HCT116 (cell line): ENCODE results near the gene ARL15.

ENCODE experiments used
- CTCF ChIP-seq, 3 experiments: fragments of 200-600 bp in 1 of 3; sonication (generic) in 1 of 3; IDR thresholded peaks in 2 of 3; conservative IDR thresholded peaks in 1 of 3; 2 replicates each; pipeline ENCODE4 v1.5.1; 2012 to 2017; ENCODE audit warnings: low read depth in 2 of 3, low read length in 2 of 3, antibody characterized with exemption in 1 of 3, borderline replicate concordance in 1 of 3, control low read depth in 1 of 3, mild to moderate bottlenecking in 1 of 3, mixed read lengths in 1 of 3, mixed run types in 1 of 3, moderate library complexity in 1 of 3; ENCODE audit not compliant: insufficient read depth in 1 of 3
- EZH2 ChIP-seq: fragments of 200-600 bp; sonication (generic); IDR thresholded peaks from 2 replicates; pipeline ENCODE4 v1.6.1; 2017; ENCODE audit warnings: antibody characterized with exemption, mixed run types
- POLR2A ChIP-seq: IDR thresholded peaks from 2 replicates; pipeline ENCODE4 v1.7.0; 2011; ENCODE audit warnings: borderline replicate concordance; ENCODE audit not compliant: insufficient read depth, insufficient read length; ENCODE audit errors: extremely low read depth

DNA sequence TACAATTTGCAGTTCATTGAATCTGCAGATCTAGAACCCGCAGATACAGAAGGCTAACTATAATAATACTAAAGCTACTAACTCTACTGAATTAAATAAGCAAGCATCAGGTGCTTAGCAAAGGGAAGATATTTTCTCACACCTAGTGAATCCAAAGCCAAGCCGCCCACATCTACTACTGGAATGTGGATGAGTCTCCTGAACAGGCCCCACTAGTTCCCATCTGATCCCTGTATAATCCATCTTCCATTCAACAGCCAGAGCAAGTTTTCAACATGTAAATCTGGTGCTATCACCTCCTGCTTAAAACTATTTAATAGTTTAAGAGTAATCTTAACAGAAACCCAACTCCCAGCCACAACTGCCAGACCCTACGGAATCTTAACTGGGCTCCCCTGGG is 18.9 kb downstream of the ARL15 start:
- TF ChIP-seq POLR2A (no peak), CTCF (IDR thresholded peaks at IDR 0.05 in 2 of 3, conservative IDR thresholded peaks at IDR 0.05 in 1 of 3; ENCODE audit: borderline replicate concordance in 1 of 3, insufficient read depth in 1 of 3, low read depth in 2 of 3, low read length in 2 of 3) (no peak), EZH2 (no peak)
